Esophagus squamous epithelium (tissue), 4 donors: Measurements from ENCODE around the gene NHLRC2.

Experiments used
- CTCF ChIP-seq, 6 experiments: fragments of 450-650 bp in 4 of 6; fragments of 200-600 bp in 2 of 6; sonication (generic) in 2 of 6; IDR thresholded peaks; one replicate each; pipeline ENCODE4 v1.5.1; 2016 to 2019; ENCODE audit warnings: antibody characterized with exemption in 6 of 6, mild to moderate bottlenecking in 4 of 6, moderate library complexity in 4 of 6
- POLR2A ChIP-seq, 4 donors: fragments of 450-650 bp; IDR thresholded peaks; one replicate each; pipeline ENCODE4 v1.6.1; 2017; ENCODE audit warnings: antibody characterized with exemption in 4 of 4, mild to moderate bottlenecking in 4 of 4, moderate library complexity in 3 of 4

DNA sequence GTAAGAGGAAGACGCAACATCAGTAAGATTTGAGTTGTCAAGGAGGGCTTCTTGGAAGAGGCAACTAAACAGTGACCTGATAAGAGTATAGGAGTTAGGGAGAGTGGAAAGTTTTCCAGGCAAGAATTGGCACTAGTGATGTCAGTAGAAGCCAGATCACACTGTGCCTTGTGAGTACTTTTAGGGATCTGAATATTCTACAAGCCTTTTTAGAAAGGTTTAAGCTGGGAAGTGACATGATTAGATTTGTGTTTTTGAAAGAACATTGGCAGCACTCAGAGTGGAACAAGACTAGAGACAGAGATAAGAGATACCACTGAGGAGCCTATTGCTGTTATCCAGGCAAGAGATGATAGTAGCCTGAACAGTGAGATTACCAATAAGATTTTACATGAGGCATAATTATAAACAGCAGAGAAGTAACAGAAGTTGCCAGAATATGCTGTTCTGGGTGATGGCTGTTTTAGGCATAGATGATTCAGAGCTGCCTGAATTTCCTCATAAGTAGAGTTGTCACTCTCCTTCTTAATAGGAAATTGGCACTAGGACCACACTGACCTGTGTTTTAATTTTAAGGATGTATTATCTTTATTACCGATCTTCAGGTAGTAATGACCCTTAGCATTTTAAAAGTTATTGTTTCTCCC, 45.6 kb downstream of the NHLRC2 start:
- no peak for TF ChIP-seq CTCF (IDR thresholded peaks at IDR 0.05)
- no peak for TF ChIP-seq POLR2A (IDR thresholded peaks at IDR 0.05)
